Activated CD4-positive, alpha-beta memory T cell treated with anti-CD3 and anti-CD28 coated beads, Interleukin-2, amount 10 ng/mL, durations not matched to agents 7 days and 5 days (primary cell): ENCODE measurements around the gene TKFC. TPM values are rescaled to one million over a fixed set of nuclear protein-coding genes. Genes with fewer than 3 reads are reported as not detected.

Source experiments
- CTCF ChIA-PET: fragments of 350-600 bp; sonication (Branson Sonifier 250); formaldehyde crosslinking; loops from one replicate; lab custom pipeline; 2021; ENCODE audit warnings: antibody characterized with exemption, inconsistent platforms; lab: Charles Lee
- POLR2A ChIA-PET: fragments of 350-600 bp; sonication (Branson Sonifier 250); formaldehyde crosslinking; loops from one replicate; lab custom pipeline; 2021; ENCODE audit warnings: antibody characterized with exemption; lab: Charles Lee
- DNase-seq: peaks from one replicate; pipeline ENCODE4 v3.0.0-alpha.2; 2020
- H3K27ac Mint-ChIP-seq: one replicate; pipeline ENCODE4 v1.8.0; 2021; ENCODE audit warnings: mild to moderate bottlenecking, mixed read lengths
- H3K27me3 Mint-ChIP-seq: one replicate; pipeline ENCODE4 v1.8.0; 2021; ENCODE audit warnings: mixed read lengths
- H3K36me3 Mint-ChIP-seq: one replicate; pipeline ENCODE4 v1.8.0; 2021; ENCODE audit warnings: low read depth, mixed read lengths
- H3K4me1 Mint-ChIP-seq: one replicate; pipeline ENCODE4 v1.8.0; 2021; ENCODE audit warnings: mixed read lengths
- H3K4me3 Mint-ChIP-seq: one replicate; pipeline ENCODE4 v1.8.0; 2021; ENCODE audit warnings: mild to moderate bottlenecking, mixed read lengths
- H3K9me3 Mint-ChIP-seq: one replicate; pipeline ENCODE4 v1.8.0; 2021; ENCODE audit warnings: mixed read lengths
- total RNA-seq, 2 experiments: library from RNA; stranded (reverse); gene quantifications; one replicate each; pipeline ENCODE4 v1.2.3, GENCODE V29; 2021

TKFC gene
- total RNA-seq, 2 experiments from 2014 or later, result 49.6 to 51.5 TPM

- CTCF ChIA-PET, result interaction anchor here (0.9 to 10.0 kb wide), 10 partner anchors 12 to 449 kb away, joined by 3 to 153 read pairs (median 5); partner anchors contain the start of genes CPSF7, DDB1, SDHAF2 and TKFC
- peak; percentile 53 for DNase-seq
- H3K36me3 Mint-ChIP-seq, result peaks cover 35% of the 10 kb centered on the region
- peak overlapping the region; percentile 97 for H3K27ac Mint-ChIP-seq
- peaks cover 41% of the 10 kb centered on the region for H3K4me1 Mint-ChIP-seq
- POLR2A ChIA-PET, result interaction anchor here (0.6 to 5.3 kb wide), 33 partner anchors 8 to 1479 kb away, joined by 3 to 118 read pairs (median 4); partner anchors contain the start of genes CPSF7, DDB1, FTH1 and SDHAF2
- no peaks in the 10 kb centered on the region for H3K9me3 Mint-ChIP-seq
- no peaks in the 10 kb centered on the region for H3K27me3 Mint-ChIP-seq
- peak overlapping the region; percentile 98 for H3K4me3 Mint-ChIP-seq
Observed at GRCh38 chr11:61362542-61362875, 29.5 kb downstream of the TKFC start.

- Mint-ChIP-seq H3K36me3 (peaks cover 50% of the 10 kb centered on the region), H3K9me3 (no peaks in the 10 kb centered on the region), H3K4me1 (peaks cover 36% of the 10 kb centered on the region), H3K27ac (no peak overlapping the region), H3K4me3 (peak overlapping the region; percentile 98), H3K27me3 (no peaks in the 10 kb centered on the region)
- ChIA-PET CTCF (interaction anchor here (0.6 to 10.0 kb wide), 5 partner anchors 10 to 1097 kb away, joined by 3 to 153 read pairs (median 6); partner anchors contain the start of genes DDB1 and TKFC), POLR2A (interaction anchor here (1.4 to 5.3 kb wide), 7 partner anchors 10 to 66 kb away, joined by 7 to 118 read pairs (median 34); partner anchors contain the start of genes CPSF7, DDB1, SDHAF2 and TKFC)
- DNase-seq, result no peak
Observed at GRCh38 chr11:61364012-61364675, 31.1 kb downstream of the TKFC start.

GRCh38 chr11:61367406-61367805, 34.4 kb downstream of the TKFC start:
- H3K4me3 Mint-ChIP-seq, result no peak overlapping the region
- no peaks in the 10 kb centered on the region for H3K27me3 Mint-ChIP-seq
- H3K36me3 Mint-ChIP-seq, result peaks cover 74% of the 10 kb centered on the region
- ChIA-PET CTCF (interaction anchor here (8.7 to 10.0 kb wide), 2 partner anchors 16 to 33 kb away, joined by 66 to 153 read pairs; partner anchors contain the start of genes DDB1 and TKFC), POLR2A (interaction anchor here (0.8 to 1.4 kb wide), 2 partner anchors 10 to 25 kb away, joined by 3 to 4 read pairs; no protein-coding TSS in a partner anchor)
- H3K27ac Mint-ChIP-seq, result no peak overlapping the region
- H3K4me1 Mint-ChIP-seq, result peaks cover 25% of the 10 kb centered on the region
- DNase-seq, result no peak
- H3K9me3 Mint-ChIP-seq, result peaks cover 3% of the 10 kb centered on the region

GRCh38 chr11:61368646-61369045, 35.6 kb downstream of the TKFC start:
- Mint-ChIP-seq H3K27ac (no peak overlapping the region), H3K9me3 (peaks cover 4% of the 10 kb centered on the region), H3K27me3 (no peaks in the 10 kb centered on the region), H3K4me1 (peaks cover 14% of the 10 kb centered on the region), H3K4me3 (no peak overlapping the region), H3K36me3 (peaks cover 71% of the 10 kb centered on the region)
- POLR2A ChIA-PET, result interaction anchor here (1.1 to 3.6 kb wide), 3 partner anchors 7 to 32 kb away, joined by 4 to 25 read pairs (median 7); partner anchors contain the start of genes CYB561A3 and TMEM138
- DNase-seq, result no peak
- CTCF ChIA-PET, result no interaction called here

GRCh38 chr11:61369372-61370348, 36.6 kb downstream of the TKFC start:
- H3K36me3 Mint-ChIP-seq, result peaks cover 65% of the 10 kb centered on the region
- CTCF ChIA-PET, result interaction anchor here (0.8 to 2.1 kb wide), 3 partner anchors 13 to 33 kb away, joined by 3 to 11 read pairs (median 10); no protein-coding TSS in a partner anchor
- no peak overlapping the region for H3K4me3 Mint-ChIP-seq
- H3K9me3 Mint-ChIP-seq, result peaks cover 4% of the 10 kb centered on the region
- H3K4me1 Mint-ChIP-seq, result peaks cover 10% of the 10 kb centered on the region
- H3K27ac Mint-ChIP-seq, result no peak overlapping the region
- POLR2A ChIA-PET, result interaction anchor here (0.9 to 3.6 kb wide), 4 partner anchors 8 to 34 kb away, joined by 3 to 25 read pairs (median 8); partner anchors contain the start of genes CYB561A3 and TMEM138
- no peak for DNase-seq
- no peaks in the 10 kb centered on the region for H3K27me3 Mint-ChIP-seq

GRCh38 chr11:61370349-61371005, 37.4 kb downstream of the TKFC start:
- CTCF ChIA-PET, result interaction anchor here (0.8 to 2.1 kb wide), 5 partner anchors 13 to 76 kb away, joined by 3 to 11 read pairs (median 4); no protein-coding TSS in a partner anchor
- no peaks in the 10 kb centered on the region for H3K27me3 Mint-ChIP-seq

GRCh38 chr11:61372659-61373420, 39.8 kb downstream of the TKFC start:
- Mint-ChIP-seq H3K27me3 (no peaks in the 10 kb centered on the region), H3K4me3 (no peak overlapping the region), H3K36me3 (peaks cover 61% of the 10 kb centered on the region), H3K4me1 (peaks cover 10% of the 10 kb centered on the region), H3K9me3 (peaks cover 7% of the 10 kb centered on the region), H3K27ac (no peak overlapping the region)
- POLR2A ChIA-PET, result no interaction called here
- CTCF ChIA-PET, result interaction anchor here (0.7 kb wide), 1 partner anchor 40 kb away, joined by 3 read pairs; no protein-coding TSS in a partner anchor
- DNase-seq, result no peak

More at GRCh38 chr11:61370349-61371005, 37.4 kb downstream of the TKFC start:
- Mint-ChIP-seq H3K4me1 (peaks cover 10% of the 10 kb centered on the region), H3K27ac (peak overlapping the region; percentile 12), H3K36me3 (peaks cover 68% of the 10 kb centered on the region), H3K4me3 (no peak overlapping the region), H3K9me3 (peaks cover 7% of the 10 kb centered on the region)
- POLR2A ChIA-PET, result interaction anchor here (2.0 to 3.6 kb wide), 2 partner anchors 9 to 35 kb away, joined by 8 to 25 read pairs; partner anchors contain the start of genes CYB561A3 and TMEM138
- no peak for DNase-seq

- ChIA-PET CTCF (interaction anchor here (0.8 to 2.9 kb wide), 2 partner anchors 10 to 59 kb away, joined by 8 to 13 read pairs; no protein-coding TSS in a partner anchor), POLR2A (interaction anchor here (2.2 kb wide), 1 partner anchor 13 kb away, joined by 19 read pairs; the partner anchor contains the start of genes CYB561A3 and TMEM138)
- peaks cover 7% of the 10 kb centered on the region for H3K9me3 Mint-ChIP-seq
- no peaks in the 10 kb centered on the region for H3K4me1 Mint-ChIP-seq
- peaks cover 33% of the 10 kb centered on the region for H3K36me3 Mint-ChIP-seq
- no peak overlapping the region for H3K27ac Mint-ChIP-seq
- no peak overlapping the region for H3K4me3 Mint-ChIP-seq
- DNase-seq, result no peak
- no peaks in the 10 kb centered on the region for H3K27me3 Mint-ChIP-seq
Observed at GRCh38 chr11:61375761-61376108, 42.7 kb downstream of the TKFC start.

GRCh38 chr11:61377461-61378160, 44.6 kb downstream of the TKFC start:
- no peak overlapping the region for H3K4me3 Mint-ChIP-seq
- no peaks in the 10 kb centered on the region for H3K4me1 Mint-ChIP-seq
- DNase-seq, result no peak
- H3K27me3 Mint-ChIP-seq, result no peaks in the 10 kb centered on the region
- H3K36me3 Mint-ChIP-seq, result peaks cover 23% of the 10 kb centered on the region
- POLR2A ChIA-PET, result interaction anchor here (1.4 kb wide), 1 partner anchor 10 kb away, joined by 4 read pairs; no protein-coding TSS in a partner anchor
- CTCF ChIA-PET, result no interaction called here
- H3K27ac Mint-ChIP-seq, result no peak overlapping the region
- peaks cover 5% of the 10 kb centered on the region for H3K9me3 Mint-ChIP-seq

- Mint-ChIP-seq H3K27me3 (no peaks in the 10 kb centered on the region), H3K4me1 (no peaks in the 10 kb centered on the region), H3K36me3 (peaks cover 20% of the 10 kb centered on the region), H3K27ac (no peak overlapping the region), H3K9me3 (peaks cover 3% of the 10 kb centered on the region), H3K4me3 (no peak overlapping the region)
- DNase-seq, result no peak
- POLR2A ChIA-PET, result no interaction called here
- CTCF ChIA-PET, result no interaction called here
Observed at GRCh38 chr11:61378713-61379313, 45.8 kb downstream of the TKFC start.
